ENCODE results near the gene HCRTR1.

The HCRTR1 gene

GRCh38 chr1:31617218-31617915 is at the start of gene HCRTR1:
TSS of gene HCRTR1 (plus strand) at chr1:31617689. CDS start at chr1:31619193, 1,504 bp downstream.
- FAIRE-seq: no peak

- no peak for FAIRE-seq
Observed at GRCh38 chr1:31567956-31568570, 49.4 kb upstream of the HCRTR1 start.

- FAIRE-seq: no peak
Observed at GRCh38 chr1:31568895-31569595, 48.4 kb upstream of the HCRTR1 start.

GRCh38 chr1:31569596-31570173 is 47.8 kb upstream of the HCRTR1 start:
- no peak for FAIRE-seq

- no peak for FAIRE-seq
Observed at GRCh38 chr1:31570228-31570627, 47.3 kb upstream of the HCRTR1 start.

- no peak for FAIRE-seq
Observed at GRCh38 chr1:31570906-31571305, 46.6 kb upstream of the HCRTR1 start.

GRCh38 chr1:31571340-31572295 is 45.9 kb upstream of the HCRTR1 start:
- no peak for FAIRE-seq

- FAIRE-seq: no peak
Observed at GRCh38 chr1:31572323-31573104, 45.0 kb upstream of the HCRTR1 start.

GRCh38 chr1:31573261-31573660 is 44.2 kb upstream of the HCRTR1 start:
- no peak for FAIRE-seq

GRCh38 chr1:31574749-31575368 is 42.6 kb upstream of the HCRTR1 start:
- FAIRE-seq: no peak

- FAIRE-seq: no peak
Observed at GRCh38 chr1:31575369-31576140, 41.9 kb upstream of the HCRTR1 start.

GRCh38 chr1:31576201-31576669 is 41.3 kb upstream of the HCRTR1 start, which contains the start of gene TINAGL1:
TSS of gene TINAGL1 (plus strand) at chr1:31576515. CDS start at chr1:31577149, 634 bp downstream.
- no peak for FAIRE-seq

GRCh38 chr1:31576743-31577455 is 40.6 kb upstream of the HCRTR1 start:
- no peak for FAIRE-seq

- no peak for FAIRE-seq
Observed at GRCh38 chr1:31577515-31578192, 39.8 kb upstream of the HCRTR1 start.

GRCh38 chr1:31579374-31579773 is 38.1 kb upstream of the HCRTR1 start:
- FAIRE-seq: no peak

GRCh38 chr1:31580513-31580870 is 37.0 kb upstream of the HCRTR1 start:
- no peak for FAIRE-seq

- no peak for FAIRE-seq
Observed at GRCh38 chr1:31580891-31581603, 36.4 kb upstream of the HCRTR1 start.
